Measurements from ENCODE around the gene CXorf66. TPM values are rescaled to one million over a fixed set of nuclear protein-coding genes. Genes with fewer than 3 reads are reported as not detected.

The CXorf66 gene
- total and polyA plus RNA-seq, 2 donors, result not detected

- no peak overlapping the region for H3K27ac ChIP-seq (ENCODE audit: low read depth)
- 97% methylated on average over 3 of the region's 3 CpGs for WGBS
- H3K4me3 ChIP-seq (ENCODE audit: low read depth, low read length), result no peak overlapping the region
- H3K4me1 ChIP-seq (ENCODE audit: insufficient read depth), result no peaks in the 10 kb centered on the region
- H3K36me3 ChIP-seq (ENCODE audit: insufficient read depth), result no peaks in the 10 kb centered on the region
- no peak for DNase-seq (ENCODE audit: extremely low spot score)
These were observed 58.2 kb downstream of the CXorf66 start for GRCh38 chrX:139907078-139907477.

DNA sequence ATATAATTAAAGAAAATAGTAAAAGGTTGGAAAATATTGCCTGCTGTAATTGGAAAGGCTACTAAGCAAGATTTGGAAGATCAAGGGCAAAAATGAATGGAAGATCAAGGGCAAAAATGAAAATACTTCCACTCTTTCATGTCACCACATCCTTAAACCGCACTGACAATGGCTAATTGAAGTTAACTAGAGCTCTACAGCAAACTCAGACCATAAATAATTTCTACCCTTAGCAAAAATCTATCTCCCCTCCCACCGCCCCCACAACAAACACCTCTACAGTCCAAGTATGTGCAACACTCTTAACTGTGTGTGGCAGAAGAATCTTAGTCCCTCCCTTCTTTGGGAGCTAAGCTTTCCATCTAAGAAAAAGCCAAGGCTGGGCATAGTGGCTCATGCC lies 59.6 kb downstream of the CXorf66 start:
- WGBS, result 95% methylated on average over 2 of the region's 2 CpGs
- H3K4me3 ChIP-seq (ENCODE audit: low read depth, low read length), result no peak overlapping the region
- DNase-seq (ENCODE audit: extremely low spot score), result no peak

More for the DNA sequence above, 59.6 kb downstream of the CXorf66 start:
- no peaks in the 10 kb centered on the region for H3K4me1 ChIP-seq (ENCODE audit: insufficient read depth)
- H3K36me3 ChIP-seq (ENCODE audit: insufficient read depth), result no peaks in the 10 kb centered on the region
- no peak overlapping the region for H3K27ac ChIP-seq (ENCODE audit: low read depth)

Small RNA genes within 50 kb of the gene (small RNA-seq; reads per million reads assigned to genes)
- gene MIR505, result 15.0 reads per million, percentile 95 among the genes with 10 or more reads in this experiment
- not detected for gene RF00425

Other genes starting within 250 kb of the CXorf66 start
- 69.2 TPM for gene ATP11C, start 32.5 kb downstream of the CXorf66 start, total RNA-seq
- 19.3 TPM for gene ATP11C, start 32.5 kb downstream of the CXorf66 start, polyA plus RNA-seq

Data from urinary bladder (tissue), 4 donors.